SK-N-SH (cell line): ENCODE data around the gene CNP. TPM values are rescaled to one million over a fixed set of nuclear protein-coding genes. Genes with fewer than 3 reads are reported as not detected.

Experiments
- CTCF ChIA-PET: fragments of 300-600, 350-600 bp; formaldehyde crosslinking; extraction: SDS; loops from one replicate; lab custom pipeline; 2021; lab: Yijun Ruan, JAX
- POLR2A ChIA-PET: fragments of 350-600 bp; sonication (Branson Sonifier 250); formaldehyde crosslinking; extraction: SDS; loops from one replicate; lab custom pipeline; 2020; ENCODE audit warnings: antibody characterized with exemption, inconsistent platforms; lab: Yijun Ruan, JAX
- DNase-seq: peaks from one replicate; pipeline ENCODE4 v3.0.0; 2012
- H2AFZ ChIP-seq: fragments of 200-600 bp; sonication (generic); 2 replicates; pipeline ENCODE4 v1.8.1; 2016; ENCODE audit warnings: antibody characterized with exemption, mild to moderate bottlenecking, low read depth
- H3F3A ChIP-seq: fragments of 200-600 bp; sonication (generic); replicated peaks from 2 replicates; pipeline ENCODE3; 2016; ENCODE audit warnings: antibody characterized with exemption, mild to moderate bottlenecking; ENCODE audit not compliant: insufficient read depth
- H3K27ac ChIP-seq, 2 experiments: fragments of 200-500 bp in 1 of 2; fragments of 200-600 bp in 1 of 2; sonication (Bioruptor generic) in 1 of 2; sonication (generic), shearing (Covaris generic) in 1 of 2; 2 replicates each; pipeline versions ENCODE4 v1.5.1 to v1.6.1; 2014 to 2016; ENCODE audit warnings: low read depth in 2 of 2, inconsistent platforms in 1 of 2, low read length in 1 of 2, mild to moderate bottlenecking in 1 of 2, mixed read lengths in 1 of 2
- H3K27me3 ChIP-seq: fragments of 200-600 bp; sonication (generic), shearing (Covaris generic); 2 replicates; pipeline ENCODE4 v1.6.1; 2016; ENCODE audit warnings: mixed run types; ENCODE audit not compliant: insufficient read depth
- H3K36me3 ChIP-seq, 2 experiments: fragments of 200-500 bp in 1 of 2; fragments of 200-600 bp in 1 of 2; sonication (Bioruptor generic) in 1 of 2; sonication (generic) in 1 of 2; replicated peaks in 1 of 2; 2 replicates each; pipeline versions ENCODE3 to v1.5.1; 2014 to 2016; ENCODE audit warnings: low read length in 1 of 2, mild to moderate bottlenecking in 1 of 2; ENCODE audit not compliant: insufficient read depth in 2 of 2, control insufficient read depth in 1 of 2
- H3K4me1 ChIP-seq, 2 experiments: fragments of 200-500 bp in 1 of 2; fragments of 200-600 bp in 1 of 2; sonication (Bioruptor generic) in 1 of 2; sonication (generic), shearing (Covaris generic) in 1 of 2; 2 replicates each; pipeline versions ENCODE4 v1.5.1 to v1.6.1; 2014 to 2016; ENCODE audit warnings: low read depth in 1 of 2, low read length in 1 of 2, mixed run types in 1 of 2; ENCODE audit not compliant: insufficient read depth in 2 of 2, control insufficient read depth in 1 of 2
- H3K4me2 ChIP-seq: fragments of 200-600 bp; sonication (generic), shearing (Covaris generic); 2 replicates; pipeline ENCODE4 v1.6.1; 2017; ENCODE audit warnings: mixed run types
- H3K4me3 ChIP-seq, 2 experiments: fragments of 200-500 bp in 1 of 2; fragments of 200-600 bp in 1 of 2; sonication (Bioruptor generic) in 1 of 2; sonication (generic), shearing (Covaris generic) in 1 of 2; 2 replicates each; pipeline versions ENCODE4 v1.5.1 to v1.8.1; 2014 to 2016; ENCODE audit warnings: low read depth in 2 of 2, inconsistent platforms in 1 of 2, low read length in 1 of 2, mild to moderate bottlenecking in 1 of 2, mixed read lengths in 1 of 2, moderate library complexity in 1 of 2
- H3K79me2 ChIP-seq: fragments of 200-600 bp; sonication (generic); 2 replicates; pipeline ENCODE4 v1.8.1; 2017; ENCODE audit warnings: mild to moderate bottlenecking; ENCODE audit not compliant: insufficient read depth
- H3K9ac ChIP-seq: fragments of 200-600 bp; sonication (generic); 2 replicates; pipeline ENCODE4 v1.6.1; 2017; ENCODE audit warnings: mixed run types
- H3K9me2 ChIP-seq: fragments of 200-600 bp; sonication (generic); 2 replicates; pipeline ENCODE4 v1.6.1; 2017; ENCODE audit warnings: mixed run types
- H3K9me3 ChIP-seq: fragments of 200-600 bp; sonication (generic); 2 replicates; pipeline ENCODE4 v1.6.1; 2017; ENCODE audit warnings: mixed run types, mild to moderate bottlenecking, moderate library complexity
- H4K20me1 ChIP-seq: fragments of 200-600 bp; sonication (generic); 2 replicates; pipeline ENCODE4 v1.6.1; 2017; ENCODE audit warnings: mild to moderate bottlenecking, mixed run types; ENCODE audit not compliant: insufficient read depth
- CHD2 ChIP-seq: fragments of 150-350 bp; IDR thresholded peaks from 2 replicates; pipeline ENCODE4 v1.6.1; 2018; ENCODE audit warnings: low read length; ENCODE audit not compliant: partially characterized antibody
- CTCF ChIP-seq: fragments of 200-600 bp; sonication (generic); IDR thresholded peaks from 2 replicates; pipeline ENCODE4 v1.6.1; 2017; ENCODE audit warnings: antibody characterized with exemption, mild to moderate bottlenecking, moderate library complexity
- FOXJ3 ChIP-seq: sonication (generic); formaldehyde crosslinking; IDR thresholded peaks from 2 replicates; pipeline ENCODE4 v1.5.1; 2020; ENCODE audit warnings: mild to moderate bottlenecking, missing genetic modification reagents
- MEF2A ChIP-seq: IDR thresholded peaks from 2 replicates; pipeline ENCODE4 v1.4.0; 2012; ENCODE audit warnings: low read depth, borderline replicate concordance
- POLR2AphosphoS5 ChIP-seq: IDR thresholded peaks from 2 replicates; pipeline ENCODE4 v1.6.1; 2012; ENCODE audit warnings: low read depth, low read length
- RCOR1 ChIP-seq: fragments of 150-350 bp; IDR thresholded peaks from 2 replicates; pipeline ENCODE4 v1.6.1; 2017; ENCODE audit warnings: antibody characterized with exemption, low read length
- RFX5 ChIP-seq: IDR thresholded peaks from 2 replicates; pipeline ENCODE4 v1.6.1; 2012; ENCODE audit warnings: mild to moderate bottlenecking, improper control_type of control experiment, low read length
- SMC3 ChIP-seq: IDR thresholded peaks from 2 replicates; pipeline ENCODE4 v1.6.1; 2012; ENCODE audit warnings: low read depth, low read length, improper control_type of control experiment
- WGBS: methylation state at CpG from one replicate; pipeline ENCODE4 v1.1.6; 2017; ENCODE audit warnings: low lambda C conversion rate; 5-methylcytosine and 5-hydroxymethylcytosine counted together
- polyA plus RNA-seq, 3 experiments: library from polyadenylated mRNA; depleted of rRNA; stranded (reverse); fragments of >200 nt; gene quantifications; 2 replicates each; pipeline ENCODE4 v1.2.3, GENCODE V29; 2012
- TF ChIP-seq, protein P1 (sequence below): IDR thresholded peaks from 2 replicates; pipeline ENCODE4 v1.4.0; 2012; ENCODE audit warnings: low read depth, borderline replicate concordance
- TF ChIP-seq, protein P2 (sequence below): IDR thresholded peaks from 2 replicates; pipeline ENCODE4; 2012
- TF ChIP-seq, protein P3 (sequence below): fragments of 150-350 bp; IDR thresholded peaks from 2 replicates; pipeline ENCODE4 v1.6.1; 2017; ENCODE audit warnings: antibody characterized with exemption, low read length, low read depth, borderline replicate concordance

The CNP gene
- polyA plus RNA-seq, 1 of the 3 experiments (the other 2 are of a cell fraction) = 54.8 TPM

DNA sequence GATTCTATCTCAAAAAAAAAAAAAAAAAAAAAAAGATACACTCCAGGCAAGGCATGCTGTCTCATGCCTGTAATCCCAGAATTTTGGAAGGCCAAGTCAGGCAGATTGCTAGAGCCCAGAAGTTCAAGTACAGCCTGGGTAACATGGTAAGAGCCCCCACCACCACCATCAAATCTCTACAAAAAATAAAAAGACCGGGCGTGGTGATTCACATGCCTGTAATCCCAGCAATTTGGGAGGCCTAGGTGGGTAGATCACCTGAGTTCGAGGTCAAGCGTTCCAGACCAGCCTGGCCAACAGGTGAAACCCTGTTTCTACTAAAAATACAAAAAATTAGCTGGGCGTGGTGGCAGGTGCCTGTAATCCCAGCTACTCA, 46.0 kb upstream of the CNP start:
- no peaks in the 10 kb centered on the region for H3K27me3 ChIP-seq
- DNase-seq = no peak
- H3K27ac ChIP-seq = no peak overlapping the region
- H3K9ac ChIP-seq = no peak overlapping the region
- H3K9me2 ChIP-seq = no peaks in the 10 kb centered on the region
- 95% methylated on average over 5 of the region's 5 CpGs for WGBS
- peaks cover 16 to 20% of the 10 kb centered on the region in 2 experiments; a peak in 2 of 4 replicates for H3K4me1 ChIP-seq
- no peak for TF ChIP-seq CHD2
- TF ChIP-seq MEF2A = no peak
- TF ChIP-seq, protein P1, sequence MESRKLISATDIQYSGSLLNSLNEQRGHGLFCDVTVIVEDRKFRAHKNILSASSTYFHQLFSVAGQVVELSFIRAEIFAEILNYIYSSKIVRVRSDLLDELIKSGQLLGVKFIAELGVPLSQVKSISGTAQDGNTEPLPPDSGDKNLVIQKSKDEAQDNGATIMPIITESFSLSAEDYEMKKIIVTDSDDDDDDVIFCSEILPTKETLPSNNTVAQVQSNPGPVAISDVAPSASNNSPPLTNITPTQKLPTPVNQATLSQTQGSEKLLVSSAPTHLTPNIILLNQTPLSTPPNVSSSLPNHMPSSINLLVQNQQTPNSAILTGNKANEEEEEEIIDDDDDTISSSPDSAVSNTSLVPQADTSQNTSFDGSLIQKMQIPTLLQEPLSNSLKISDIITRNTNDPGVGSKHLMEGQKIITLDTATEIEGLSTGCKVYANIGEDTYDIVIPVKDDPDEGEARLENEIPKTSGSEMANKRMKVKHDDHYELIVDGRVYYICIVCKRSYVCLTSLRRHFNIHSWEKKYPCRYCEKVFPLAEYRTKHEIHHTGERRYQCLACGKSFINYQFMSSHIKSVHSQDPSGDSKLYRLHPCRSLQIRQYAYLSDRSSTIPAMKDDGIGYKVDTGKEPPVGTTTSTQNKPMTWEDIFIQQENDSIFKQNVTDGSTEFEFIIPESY = no peak
- TF ChIP-seq, protein P2, sequence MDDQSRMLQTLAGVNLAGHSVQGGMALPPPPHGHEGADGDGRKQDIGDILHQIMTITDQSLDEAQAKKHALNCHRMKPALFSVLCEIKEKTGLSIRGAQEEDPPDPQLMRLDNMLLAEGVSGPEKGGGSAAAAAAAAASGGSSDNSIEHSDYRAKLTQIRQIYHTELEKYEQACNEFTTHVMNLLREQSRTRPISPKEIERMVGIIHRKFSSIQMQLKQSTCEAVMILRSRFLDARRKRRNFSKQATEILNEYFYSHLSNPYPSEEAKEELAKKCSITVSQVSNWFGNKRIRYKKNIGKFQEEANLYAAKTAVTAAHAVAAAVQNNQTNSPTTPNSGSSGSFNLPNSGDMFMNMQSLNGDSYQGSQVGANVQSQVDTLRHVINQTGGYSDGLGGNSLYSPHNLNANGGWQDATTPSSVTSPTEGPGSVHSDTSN = no peak
- no peak for TF ChIP-seq FOXJ3 (CRISPR knock-in tag)
- TF ChIP-seq CTCF = no peak
- TF ChIP-seq RFX5 = no peak
- no peak for TF ChIP-seq POLR2AphosphoS5
- no peak for TF ChIP-seq SMC3
- no peak overlapping the region for H3K4me3 ChIP-seq
- peaks cover 32% of the 10 kb centered on the region for H3K79me2 ChIP-seq
- H2AFZ ChIP-seq = no peak overlapping the region
- H4K20me1 ChIP-seq = peaks cover 22% of the 10 kb centered on the region
- CTCF ChIA-PET = interaction anchor here (1.0 kb wide), 1 partner anchor 39 kb away, joined by 3 read pairs; no protein-coding TSS in a partner anchor
- H3F3A ChIP-seq = peaks cover 10% of the 10 kb centered on the region
- POLR2A ChIA-PET = no interaction called here
- no peaks in the 10 kb centered on the region for H3K9me3 ChIP-seq
- peaks cover 0 to 7% of the 10 kb centered on the region in 2 experiments for H3K36me3 ChIP-seq
- no peak overlapping the region for H3K4me2 ChIP-seq

- 84% methylated on average over 7 of the region's 7 CpGs for WGBS
- H3K9me2 ChIP-seq = no peaks in the 10 kb centered on the region
Measured at GRCh38 chr17:41925991-41926590, 40.5 kb upstream of the CNP start.

More at GRCh38 chr17:41925991-41926590, 40.5 kb upstream of the CNP start:
- no peaks in the 10 kb centered on the region for H4K20me1 ChIP-seq
- DNase-seq = no peak
- H3K27me3 ChIP-seq = no peaks in the 10 kb centered on the region
- no peaks in the 10 kb centered on the region for H3K9me3 ChIP-seq
- no peak for TF ChIP-seq RCOR1
- TF ChIP-seq RFX5 = no peak
- TF ChIP-seq, protein P3, sequence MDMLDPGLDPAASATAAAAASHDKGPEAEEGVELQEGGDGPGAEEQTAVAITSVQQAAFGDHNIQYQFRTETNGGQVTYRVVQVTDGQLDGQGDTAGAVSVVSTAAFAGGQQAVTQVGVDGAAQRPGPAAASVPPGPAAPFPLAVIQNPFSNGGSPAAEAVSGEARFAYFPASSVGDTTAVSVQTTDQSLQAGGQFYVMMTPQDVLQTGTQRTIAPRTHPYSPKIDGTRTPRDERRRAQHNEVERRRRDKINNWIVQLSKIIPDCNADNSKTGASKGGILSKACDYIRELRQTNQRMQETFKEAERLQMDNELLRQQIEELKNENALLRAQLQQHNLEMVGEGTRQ = no peak
- H3K4me3 ChIP-seq = no peak overlapping the region
- POLR2A ChIA-PET = no interaction called here
- H3K4me1 ChIP-seq = peaks cover 0 to 7% of the 10 kb centered on the region in 2 experiments; a peak in 3 of 4 replicates
- H3K4me2 ChIP-seq = no peak overlapping the region
- no peaks in the 10 kb centered on the region for H3K36me3 ChIP-seq
- H3K79me2 ChIP-seq = peaks cover 1% of the 10 kb centered on the region
- CTCF ChIA-PET = interaction anchor here (0.7 to 1.4 kb wide), 4 partner anchors 9 to 188 kb away, joined by 3 to 4 read pairs (median 3); no protein-coding TSS in a partner anchor
- no peak overlapping the region for H2AFZ ChIP-seq
- peaks cover 12% of the 10 kb centered on the region for H3F3A ChIP-seq
- H3K9ac ChIP-seq = no peak overlapping the region
- no peak overlapping the region for H3K27ac ChIP-seq
